CD4-positive, alpha-beta T cell treated with Interleukin-17A for 1 hour (primary cell): ENCODE data around the gene PLEKHG5.
A peak's percentile ranks its signal among the peaks of the same experiment; 100 is the strongest.

Experiments
- DNase-seq: peaks from one replicate; pipeline ENCODE4 v3.0.0-alpha.2; 2020

PLEKHG5 gene

DNA sequence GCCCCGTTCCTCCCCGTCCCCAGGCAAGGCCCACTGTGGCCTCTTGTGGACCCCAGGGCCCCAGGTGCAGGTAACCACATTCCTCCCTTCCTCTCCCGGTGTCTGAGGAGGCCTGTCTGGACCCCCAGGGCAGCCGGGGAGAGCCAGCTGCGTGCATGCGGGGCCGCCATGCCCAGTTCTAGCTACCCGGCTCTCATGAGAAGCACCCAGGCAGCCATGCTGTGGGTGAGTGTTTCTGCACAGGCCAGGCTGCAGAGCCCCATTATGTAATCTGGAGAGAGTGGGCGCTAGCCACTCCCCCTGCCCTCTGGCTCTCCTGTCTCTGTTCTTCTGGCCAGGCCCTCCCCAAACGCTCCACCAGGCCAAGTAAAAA lies 18.4 kb upstream of the PLEKHG5 start:
- no peak for DNase-seq

- DNase-seq, result no peak
Observed at GRCh38 chr1:6509220-6509918, 17.9 kb upstream of the PLEKHG5 start.

GRCh38 chr1:6508816-6509189 lies 17.3 kb upstream of the PLEKHG5 start:
- DNase-seq, result no peak

DNA sequence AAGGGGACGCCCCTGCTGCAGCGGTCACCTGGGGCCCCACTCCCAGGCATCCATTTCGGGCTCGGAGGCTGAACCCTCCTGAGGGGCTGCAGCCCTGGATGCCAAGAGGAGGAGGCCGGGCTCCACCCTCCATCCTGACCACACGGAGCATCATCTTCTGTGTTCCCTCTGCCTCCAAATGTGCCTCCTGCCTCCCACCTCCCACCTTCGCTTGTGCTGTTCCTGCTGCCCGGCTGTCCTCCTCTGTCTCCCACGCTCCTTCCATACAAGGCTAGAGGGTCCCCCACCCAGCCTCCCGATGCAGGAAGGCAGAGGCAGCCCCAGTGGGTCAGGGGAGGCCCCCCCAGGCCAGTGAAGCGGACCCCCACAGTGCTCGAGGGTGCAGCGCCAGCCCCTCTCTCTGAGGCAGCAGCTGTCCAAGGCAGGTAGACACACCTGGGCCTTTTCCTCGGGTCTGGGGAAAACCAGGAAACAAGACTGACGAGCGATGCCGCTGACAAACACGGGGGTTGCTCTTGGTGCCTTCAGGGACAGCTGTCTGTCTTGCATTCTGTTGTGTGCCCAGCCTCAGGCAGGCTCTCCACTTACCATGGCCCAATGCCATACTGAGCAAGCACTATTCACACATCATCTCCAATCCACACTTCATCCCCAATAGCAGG lies 16.8 kb upstream of the PLEKHG5 start:
- DNase-seq, result no peak

DNA sequence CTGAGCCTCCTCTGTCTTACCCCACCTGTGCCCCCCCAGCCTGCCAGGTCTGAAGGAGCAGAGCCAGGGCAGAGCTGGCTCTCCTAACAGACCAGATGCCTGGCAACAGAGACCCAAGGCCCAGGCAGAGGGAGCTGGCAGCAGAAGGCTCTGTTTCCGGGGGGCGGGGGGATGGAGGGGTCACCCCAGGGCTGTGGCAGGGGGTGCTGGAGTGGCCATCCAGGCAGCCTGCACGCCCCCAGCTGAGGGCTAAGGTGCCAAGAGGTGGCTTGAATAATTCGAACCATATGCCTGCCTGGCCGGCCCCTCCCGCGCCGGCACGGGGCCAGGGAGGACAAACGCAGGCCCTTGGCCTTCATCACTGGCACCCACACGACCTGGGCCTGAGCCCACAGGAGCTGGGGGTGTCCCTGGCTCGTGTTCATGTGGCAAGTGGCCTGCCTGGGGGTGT lies 16.0 kb upstream of the PLEKHG5 start:
- DNase-seq, result no peak

DNA sequence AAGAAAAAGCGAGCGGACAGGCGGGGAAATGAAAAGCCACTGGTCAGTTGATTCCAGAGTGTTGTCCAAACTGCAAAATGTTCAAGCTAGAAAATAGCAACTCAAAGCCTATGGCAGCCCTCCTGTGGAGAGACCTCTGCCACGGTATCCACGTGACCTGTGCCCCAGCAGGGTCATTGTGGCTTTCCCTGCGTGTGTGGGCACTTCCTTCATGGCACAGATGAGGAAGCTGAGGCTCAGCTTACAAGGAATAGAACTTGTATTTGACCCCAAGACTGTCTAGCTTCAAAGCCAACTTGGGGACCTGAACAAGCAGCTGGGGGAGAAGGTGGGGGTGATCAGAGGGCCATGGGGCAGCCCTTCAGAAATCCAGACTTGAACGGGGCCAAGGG lies 15.6 kb upstream of the PLEKHG5 start:
- no peak for DNase-seq

- no peak for DNase-seq
Observed at GRCh38 chr1:6506210-6507036, 15.0 kb upstream of the PLEKHG5 start.

DNA sequence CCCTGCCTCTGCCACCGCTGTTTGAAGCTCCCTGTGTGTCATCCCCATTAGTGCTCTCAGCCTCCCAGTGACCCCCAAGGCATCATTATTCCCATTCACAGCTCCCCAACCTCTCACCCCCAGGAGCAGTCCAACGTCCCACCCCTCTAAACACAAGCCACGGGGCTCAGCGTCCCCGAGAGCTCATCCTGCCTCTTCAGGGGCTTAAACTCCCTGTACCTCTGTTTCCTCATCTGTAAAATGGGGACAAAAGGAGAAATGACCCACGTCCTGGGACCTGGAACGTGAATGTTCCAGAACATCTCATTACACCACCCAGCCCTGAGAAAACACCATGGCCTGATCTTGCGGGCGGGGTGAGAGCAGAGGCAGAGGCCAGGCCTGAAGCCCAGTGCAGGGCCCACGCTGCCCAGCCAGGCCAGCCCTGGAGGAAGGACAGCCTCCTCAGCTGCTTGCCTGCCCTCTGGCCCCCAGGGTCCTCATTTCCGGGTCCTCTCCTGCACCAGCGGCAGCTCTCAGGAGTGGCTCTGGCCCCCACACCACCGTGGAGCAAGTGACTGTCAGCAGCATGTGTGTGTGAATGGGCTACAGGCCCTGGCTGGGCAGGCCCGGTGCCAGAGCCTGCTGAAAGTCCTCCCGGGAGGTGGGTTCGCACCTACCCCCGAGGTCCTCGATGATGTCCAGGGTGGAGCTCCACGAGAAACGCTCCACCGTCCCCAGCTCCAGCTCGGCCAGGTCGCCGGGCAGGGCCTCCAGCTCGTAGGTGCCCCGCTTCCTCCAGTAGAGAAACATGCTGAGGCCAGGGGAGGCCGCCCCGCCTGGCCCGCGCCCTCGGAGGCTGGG lies 14.1 kb upstream of the PLEKHG5 start:
- DNase-seq, result no peak

DNA sequence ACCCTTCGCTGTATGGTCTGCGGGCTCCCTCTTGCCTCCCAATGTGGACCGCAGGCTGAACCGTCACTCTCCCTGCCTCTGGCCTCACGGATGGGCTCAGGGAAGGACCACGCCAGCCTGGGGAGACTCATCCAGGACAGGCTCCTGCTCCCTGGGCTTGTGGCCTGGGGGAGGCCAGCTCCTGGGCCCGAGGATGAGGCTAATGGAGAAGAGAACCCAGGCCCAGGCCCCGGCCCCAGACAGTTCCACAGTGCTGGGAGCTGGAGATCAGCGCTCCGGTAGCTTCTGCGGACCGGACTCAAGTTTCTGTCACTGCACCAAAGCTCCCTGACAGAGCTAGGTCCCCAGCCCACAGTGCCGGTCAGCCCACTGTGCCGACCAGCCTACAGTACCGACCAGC lies 13.4 kb upstream of the PLEKHG5 start:
- no peak for DNase-seq

DNA sequence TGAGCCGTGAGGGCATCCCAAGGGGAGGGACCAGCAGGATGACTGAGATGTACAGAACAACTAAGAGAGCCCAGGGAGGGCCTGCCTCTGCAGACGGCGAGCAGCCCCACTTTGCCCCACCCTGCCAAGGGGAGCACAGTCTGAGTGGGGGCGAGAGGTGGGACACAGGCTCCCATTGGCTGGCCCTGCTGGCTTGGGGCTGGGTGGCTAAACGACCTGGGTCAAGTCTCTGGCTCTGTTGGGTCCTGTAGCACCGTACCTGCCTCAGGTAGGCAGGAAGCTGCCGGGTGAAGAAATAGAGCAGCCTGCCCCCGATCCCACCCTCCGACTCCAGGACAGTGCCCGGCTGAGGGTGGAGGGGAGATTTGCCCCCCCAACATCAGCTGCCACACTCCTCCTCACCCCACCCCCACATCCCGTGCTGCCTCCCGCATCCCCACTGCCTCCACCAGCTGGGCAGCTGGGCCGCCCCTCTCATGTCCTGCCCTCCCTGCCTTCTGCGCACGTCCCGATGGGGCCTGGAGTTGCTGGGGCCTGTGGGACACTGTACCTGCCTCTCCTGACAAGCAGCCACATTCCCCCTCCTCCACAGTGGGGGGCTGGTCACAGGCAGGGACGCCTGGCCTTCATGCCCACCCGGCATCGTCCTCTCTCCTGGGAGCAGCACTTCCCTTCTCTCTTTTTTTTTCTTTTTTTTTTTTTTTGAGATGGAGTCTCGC lies 12.6 kb upstream of the PLEKHG5 start:
- DNase-seq, result no peak

GRCh38 chr1:6502000-6502891 lies 10.8 kb upstream of the PLEKHG5 start:
- no peak for DNase-seq

GRCh38 chr1:6501279-6501813 lies 9.9 kb upstream of the PLEKHG5 start:
- DNase-seq, result no peak

GRCh38 chr1:6500544-6501278 lies 9.2 kb upstream of the PLEKHG5 start:
- DNase-seq, result no peak

GRCh38 chr1:6499296-6499695 lies 7.8 kb upstream of the PLEKHG5 start:
- DNase-seq, result no peak

DNA sequence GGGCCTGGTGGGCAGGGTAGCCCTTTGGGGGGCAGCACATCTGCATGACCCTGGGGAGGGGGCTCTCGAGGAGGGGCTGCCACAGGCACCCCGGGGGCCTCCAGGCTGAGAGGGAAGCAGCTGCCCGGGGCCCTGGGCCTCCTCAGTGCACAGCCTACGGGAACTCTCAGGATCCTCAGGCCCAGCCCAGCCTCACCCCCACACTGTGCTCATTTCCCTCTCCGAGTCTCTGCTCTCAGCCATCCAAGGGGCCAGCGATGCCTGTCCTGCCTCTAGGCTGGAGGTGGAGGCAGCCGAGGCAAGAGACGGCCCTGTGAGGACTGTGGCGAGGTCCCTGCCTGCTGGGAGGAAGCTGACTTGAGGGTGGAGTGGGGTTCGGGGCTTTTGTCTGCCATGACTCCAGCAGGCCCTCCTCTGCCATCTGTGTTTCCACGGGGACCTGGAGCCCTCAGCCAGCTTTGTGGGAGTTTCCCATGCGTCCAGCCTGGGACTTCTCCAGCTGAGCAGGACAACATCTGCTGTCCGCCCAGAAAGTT lies 7.2 kb upstream of the PLEKHG5 start:
- no peak for DNase-seq

GRCh38 chr1:6497867-6498575 lies 6.6 kb upstream of the PLEKHG5 start:
- DNase-seq, result no peak

DNA sequence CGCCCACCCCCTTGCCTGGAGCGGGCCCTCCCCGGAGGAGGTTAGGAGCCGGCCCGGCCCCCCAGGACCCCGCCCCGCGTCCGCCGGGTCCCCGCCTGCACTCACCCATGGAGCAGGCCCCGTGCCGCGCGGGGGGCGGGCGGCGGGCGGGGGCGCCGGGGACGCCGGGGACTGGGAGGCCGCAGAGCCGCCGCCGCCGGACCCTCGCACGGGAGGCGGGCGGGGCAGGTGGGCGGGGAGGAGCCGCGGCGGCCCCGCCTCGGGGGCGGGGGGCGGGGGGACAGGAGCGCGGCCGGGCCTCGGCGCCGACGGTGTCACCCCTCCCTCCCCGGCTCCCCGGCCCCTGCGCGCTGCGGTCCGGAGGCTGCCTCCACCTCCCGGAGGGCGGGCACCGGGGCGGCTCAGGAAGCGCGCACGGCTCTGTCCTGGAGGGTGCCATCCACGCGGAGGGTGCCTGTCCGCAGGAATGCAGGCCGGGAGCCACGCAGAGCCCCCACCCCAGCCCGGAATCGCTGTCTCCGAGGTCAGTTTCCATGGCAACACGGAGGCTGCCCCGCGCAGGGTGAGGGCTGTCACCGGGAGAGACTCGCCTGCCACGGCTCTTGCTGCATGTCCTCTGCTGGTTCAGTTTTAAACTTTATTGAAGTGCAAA lies 5.9 kb upstream of the PLEKHG5 start:
- DNase-seq, result peak; percentile 61

GRCh38 chr1:6496890-6497214 lies 5.4 kb upstream of the PLEKHG5 start:
- DNase-seq, result no peak

GRCh38 chr1:6496365-6496721 lies 4.9 kb upstream of the PLEKHG5 start:
- DNase-seq, result no peak
